HG03135 (cell line): ENCODE results near the gene CD7.

ENCODE experiments used
- ATAC-seq: cut with Tn5 transposase; IDR thresholded peaks from one replicate; pipeline ENCODE4 v1.9.1; 2021; ENCODE audit warnings: mild to moderate bottlenecking, moderate library complexity; ENCODE audit not compliant: unreplicated experiment

The CD7 gene

DNA sequence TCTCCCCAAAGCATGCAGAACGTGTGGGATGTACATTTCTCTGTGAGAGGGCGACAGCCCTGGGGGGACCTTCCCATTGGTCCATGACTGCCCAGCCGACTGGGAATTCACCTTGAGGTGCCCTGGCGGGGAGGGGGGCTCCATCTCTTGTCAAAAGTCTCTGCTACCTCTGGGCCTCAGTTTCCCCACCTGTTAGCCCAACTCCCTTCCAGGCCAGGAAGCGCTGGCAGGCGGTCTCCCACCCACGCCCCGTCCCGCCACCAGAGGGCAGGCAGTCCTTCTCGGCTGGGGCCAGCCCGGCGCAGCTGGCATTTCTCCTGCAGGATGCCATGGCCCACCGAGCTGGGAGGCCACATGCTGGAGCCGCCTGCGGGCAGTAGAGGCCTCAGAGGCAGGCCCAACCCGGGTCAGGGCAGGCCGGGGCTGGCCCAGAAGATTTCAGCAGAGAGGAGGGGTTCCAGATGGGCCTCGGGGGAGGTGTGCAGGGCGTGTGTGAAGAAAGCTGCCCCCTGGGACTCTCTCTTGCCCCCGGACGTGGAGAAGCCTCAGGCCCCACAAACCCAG, 16.6 kb downstream of the CD7 start:
- no peak for ATAC-seq

DNA sequence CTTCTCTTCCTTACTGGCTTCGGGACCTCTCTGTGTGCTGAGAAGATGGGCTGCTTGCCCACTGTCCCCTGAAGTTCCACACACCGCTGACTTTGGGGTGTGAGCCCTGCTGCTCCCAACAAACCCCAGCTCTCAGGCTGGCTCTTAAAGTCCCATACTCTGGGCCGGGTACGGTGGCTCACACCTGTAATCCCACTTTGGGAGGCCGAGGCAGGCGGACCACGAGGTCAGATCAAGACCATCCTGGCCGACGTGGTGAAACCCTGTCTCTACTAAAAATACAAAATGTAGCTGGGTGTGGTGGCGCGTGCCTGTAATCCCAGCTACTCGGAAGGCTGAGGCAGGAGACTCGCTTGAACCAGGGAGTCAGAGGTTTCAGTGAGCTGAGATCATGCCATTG, 17.2 kb downstream of the CD7 start:
- no peak for ATAC-seq

DNA sequence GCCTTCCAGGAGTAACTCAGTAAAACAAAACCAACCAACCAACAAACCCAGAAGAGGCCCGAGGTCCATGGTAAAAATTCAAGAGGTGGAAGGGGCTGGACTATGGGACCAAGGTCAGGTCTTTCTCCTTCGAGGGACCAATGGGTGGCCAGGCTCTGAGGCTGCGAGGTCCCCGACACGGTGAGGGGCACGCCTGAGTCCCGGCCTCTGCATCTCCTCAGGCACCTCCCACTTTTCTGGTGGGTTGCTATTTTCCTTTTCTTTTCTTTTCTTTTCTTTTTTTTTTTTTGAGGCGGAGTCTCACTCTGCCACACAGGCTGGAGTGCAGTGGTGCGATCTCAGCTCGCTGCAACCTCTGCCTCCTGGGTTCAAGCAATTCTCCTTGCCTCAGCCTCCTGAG, 18.0 kb downstream of the CD7 start:
- no peak for ATAC-seq

DNA sequence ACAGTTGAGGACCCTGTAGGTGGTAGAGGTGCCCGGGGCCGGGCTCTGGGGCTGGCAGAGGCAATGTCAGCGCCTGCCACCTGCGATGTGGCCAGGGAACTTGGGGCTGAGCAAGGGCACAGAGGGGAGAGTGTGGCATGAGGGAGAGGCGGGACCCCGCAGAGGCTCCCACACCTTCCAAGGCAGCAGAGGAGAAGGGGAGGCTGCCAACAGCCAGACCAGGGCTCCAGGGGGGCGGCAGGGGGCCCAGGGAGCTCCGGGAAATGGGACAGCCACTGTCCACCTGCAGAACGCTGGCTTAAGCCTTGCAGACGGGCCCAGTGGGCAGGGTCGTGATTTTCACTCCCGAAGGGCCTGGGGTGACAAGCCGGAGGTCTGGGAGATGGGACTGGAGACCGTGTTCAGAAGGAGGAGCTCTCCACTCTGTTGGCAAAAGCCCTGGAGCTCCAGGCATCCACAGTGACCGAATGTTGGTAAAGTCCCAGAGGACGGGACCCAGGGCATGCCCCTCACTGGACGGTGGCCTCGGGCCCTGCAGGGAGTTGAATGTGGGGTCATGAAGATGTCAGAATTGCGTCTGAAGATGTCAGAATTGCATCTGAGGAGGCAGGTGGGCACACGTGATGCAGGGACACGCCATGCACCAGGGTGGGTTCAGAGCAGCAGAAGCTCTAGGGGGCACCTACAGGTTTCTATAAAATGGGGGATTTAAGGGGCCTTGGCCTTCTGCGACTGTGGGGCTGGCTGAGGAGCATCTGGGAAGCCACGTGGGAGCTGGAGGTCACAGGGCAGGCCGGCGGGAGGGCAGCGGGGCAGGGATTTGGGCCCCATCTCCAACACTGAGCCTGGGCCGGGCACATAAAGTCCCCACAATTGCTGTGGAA, 18.6 kb downstream of the CD7 start:
- ATAC-seq, result no peak

DNA sequence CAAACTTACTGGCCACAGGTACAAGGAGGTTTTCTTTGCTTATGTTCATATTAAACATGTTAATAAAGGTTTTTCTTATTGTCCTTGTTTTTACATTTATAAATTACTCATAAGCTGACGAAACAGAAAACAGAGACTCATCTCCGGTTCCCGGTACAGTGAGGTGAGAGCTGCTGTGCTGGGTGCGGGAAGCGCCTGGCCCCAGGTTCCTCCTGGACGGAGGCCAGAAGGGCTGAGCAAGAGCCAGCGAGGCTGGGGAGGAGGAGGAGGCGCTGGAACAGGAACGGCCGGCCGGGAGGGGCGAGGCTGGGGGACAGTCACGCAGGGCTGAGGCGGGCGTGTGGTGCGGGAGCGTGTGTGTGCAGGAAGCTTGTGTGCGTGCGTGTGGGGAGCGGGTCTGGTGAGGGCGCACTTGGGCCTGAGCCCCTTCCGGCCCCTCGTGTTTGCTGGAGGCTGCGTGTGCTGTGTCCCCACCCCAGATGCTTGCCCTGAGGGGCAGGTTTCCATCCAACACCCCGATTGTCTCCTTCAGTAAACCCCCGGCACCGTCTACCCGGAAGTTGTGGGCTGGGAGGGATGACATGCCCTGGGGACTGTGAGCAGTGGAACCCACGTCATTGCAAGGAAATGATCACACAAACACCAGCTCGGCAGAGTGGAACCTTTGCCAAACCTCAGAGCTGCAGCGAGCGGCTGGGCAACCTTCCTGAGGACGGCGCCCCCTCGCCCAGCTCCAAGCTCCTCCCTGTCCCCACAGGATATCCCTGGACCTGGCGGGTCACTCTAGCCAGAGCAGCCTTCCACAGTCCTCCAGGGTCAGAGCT, 19.5 kb downstream of the CD7 start:
- ATAC-seq, result peak; percentile 49

DNA sequence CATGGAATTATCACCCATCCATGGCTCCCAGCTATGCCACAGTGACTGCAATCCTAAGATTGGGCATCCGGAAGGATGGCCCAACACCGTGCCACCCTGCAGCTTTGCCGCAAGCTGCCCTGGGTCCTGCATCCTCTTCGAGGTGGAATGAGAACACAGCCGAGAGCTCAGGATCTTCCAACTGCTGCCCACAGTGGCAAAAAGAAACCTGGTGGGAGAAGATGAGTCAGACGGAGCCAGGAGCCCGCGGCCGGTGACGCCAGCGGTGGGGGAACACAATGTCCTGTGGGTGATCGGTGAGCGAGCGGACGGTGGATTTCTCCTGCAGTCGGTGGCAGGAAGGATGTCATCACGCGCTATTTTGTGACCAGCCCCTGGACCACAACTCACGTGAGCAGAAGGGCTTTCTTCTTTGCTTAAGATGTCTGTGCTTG, 20.1 kb downstream of the CD7 start:
- no peak for ATAC-seq

DNA sequence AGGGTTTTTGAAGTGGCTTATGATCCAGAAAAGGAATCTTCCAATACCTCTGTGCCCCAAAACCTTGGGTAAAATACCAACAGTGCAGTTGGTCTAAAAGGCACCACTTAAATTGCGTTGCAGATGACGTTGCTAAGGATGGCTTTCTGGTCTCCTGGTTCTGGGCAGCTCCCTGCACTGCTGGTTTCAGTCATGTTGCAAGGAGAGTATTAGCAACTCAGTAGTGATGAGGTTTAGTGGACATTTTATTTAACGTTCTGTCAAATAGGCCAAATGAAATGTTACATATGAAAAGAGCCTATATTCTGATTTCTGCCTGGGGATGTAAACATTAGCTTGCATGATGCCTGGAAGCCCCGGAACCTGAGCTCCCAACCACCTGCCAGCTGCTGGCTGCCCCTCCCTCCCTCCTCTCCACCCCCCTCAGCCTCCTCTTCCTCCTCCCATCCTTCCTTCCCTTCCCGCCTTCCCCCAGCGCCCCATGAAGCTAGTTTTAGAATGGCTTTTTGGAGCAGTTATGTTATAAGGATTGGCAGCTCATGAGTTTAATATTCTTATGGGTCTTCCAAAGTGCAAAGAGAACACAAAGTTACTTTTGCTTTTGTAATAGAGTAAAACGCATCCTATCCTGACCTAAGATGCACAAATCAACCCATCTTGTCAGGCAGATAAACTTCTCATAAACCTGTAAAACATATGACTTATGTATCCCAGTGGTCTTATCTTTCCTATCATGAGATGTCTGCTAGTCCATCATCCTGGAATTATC, 20.7 kb downstream of the CD7 start:
- no peak for ATAC-seq

DNA sequence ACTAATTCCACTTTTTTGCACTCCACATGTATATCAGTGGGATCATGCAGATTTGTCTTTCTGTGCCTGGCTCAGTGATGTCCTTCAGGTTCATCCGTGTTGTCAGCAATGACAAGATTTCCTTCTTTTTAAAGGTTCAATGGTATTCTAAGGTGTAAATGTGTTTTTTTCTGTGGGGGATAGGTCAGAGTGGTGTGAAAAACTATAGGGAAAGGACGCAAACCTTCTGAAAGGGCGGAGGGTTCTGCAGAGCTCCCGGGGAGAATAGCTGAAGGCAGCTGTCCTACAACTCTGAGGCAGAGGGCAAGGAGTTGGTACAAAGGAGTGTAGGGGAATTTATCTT, 22.0 kb downstream of the CD7 start:
- no peak for ATAC-seq

DNA sequence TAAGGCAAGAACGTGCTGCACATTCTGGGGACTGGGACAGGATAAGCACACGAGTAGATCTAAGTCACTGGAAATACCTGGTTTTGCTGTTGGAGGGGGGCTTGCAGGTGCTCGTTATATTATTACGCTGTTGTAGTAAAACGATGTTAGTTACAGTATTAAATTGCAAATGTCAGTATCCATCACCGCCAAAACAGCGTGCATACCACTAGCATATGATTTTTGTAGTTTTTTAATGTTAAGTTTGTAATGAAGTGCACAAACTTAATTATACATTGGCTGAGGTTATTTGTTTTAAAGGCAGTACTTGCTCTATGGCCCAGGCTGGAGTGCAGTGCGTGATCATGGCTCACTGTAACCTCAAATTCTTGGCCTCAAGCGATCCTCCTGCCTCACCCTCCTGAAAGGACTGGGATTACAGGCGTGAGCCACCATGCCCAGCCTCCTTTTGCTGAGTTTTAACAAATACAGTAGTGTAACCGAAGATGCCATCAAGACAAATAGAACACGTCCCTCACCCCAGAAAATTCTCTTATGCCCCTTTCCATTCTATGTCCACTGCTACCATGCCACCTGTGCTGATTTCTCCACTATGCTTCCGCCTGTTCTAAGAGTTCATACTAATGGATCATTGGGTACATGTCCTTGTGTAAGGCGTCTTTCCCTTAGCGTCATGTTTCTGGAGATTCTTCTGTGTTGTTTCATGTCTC, 23.2 kb downstream of the CD7 start:
- no peak for ATAC-seq

DNA sequence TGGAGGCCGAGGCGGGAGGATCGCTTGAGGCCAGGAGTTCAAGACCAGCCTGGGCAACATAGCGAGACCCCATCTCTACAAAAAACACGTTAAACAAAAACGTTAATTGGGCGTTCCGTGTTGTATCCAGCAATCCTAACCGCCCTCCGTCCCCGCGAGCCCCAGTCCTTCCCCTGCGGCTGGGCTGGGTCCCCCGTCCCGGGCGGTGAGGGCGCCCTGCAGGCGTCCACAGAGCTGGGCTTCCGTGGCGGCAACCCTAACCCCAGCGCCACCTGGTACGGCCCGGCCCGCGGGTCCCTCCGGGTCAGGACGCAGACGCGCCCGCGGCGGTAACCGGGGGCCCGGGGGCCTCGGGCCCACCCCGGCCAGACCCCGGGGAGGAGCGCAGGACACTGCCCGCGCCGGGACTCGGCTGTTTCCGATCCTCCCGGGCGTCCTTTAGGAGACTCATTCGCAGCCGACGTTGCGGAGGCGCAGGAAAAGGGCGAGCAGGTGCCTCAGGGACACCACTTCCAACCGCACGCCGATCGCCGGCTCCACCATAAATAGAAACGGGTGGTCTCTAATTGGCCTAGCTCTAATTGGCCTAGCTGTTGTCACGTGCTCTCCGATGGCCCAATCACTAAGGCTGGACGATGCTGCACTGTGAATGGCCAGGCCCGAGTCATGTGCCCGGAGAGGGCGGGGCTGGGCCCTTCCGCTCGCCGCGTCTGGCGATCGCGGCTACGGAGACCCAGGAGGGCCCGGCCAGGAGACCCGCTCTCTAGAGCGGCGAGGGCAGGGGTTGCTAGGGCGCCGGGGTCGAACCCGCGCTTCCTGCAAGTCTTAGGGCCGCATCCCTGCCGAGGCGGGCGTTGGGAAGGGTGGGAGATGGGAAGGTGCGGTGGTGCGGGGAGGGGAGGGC, 24.9 kb downstream of the CD7 start:
- peak; percentile 95 for ATAC-seq

DNA sequence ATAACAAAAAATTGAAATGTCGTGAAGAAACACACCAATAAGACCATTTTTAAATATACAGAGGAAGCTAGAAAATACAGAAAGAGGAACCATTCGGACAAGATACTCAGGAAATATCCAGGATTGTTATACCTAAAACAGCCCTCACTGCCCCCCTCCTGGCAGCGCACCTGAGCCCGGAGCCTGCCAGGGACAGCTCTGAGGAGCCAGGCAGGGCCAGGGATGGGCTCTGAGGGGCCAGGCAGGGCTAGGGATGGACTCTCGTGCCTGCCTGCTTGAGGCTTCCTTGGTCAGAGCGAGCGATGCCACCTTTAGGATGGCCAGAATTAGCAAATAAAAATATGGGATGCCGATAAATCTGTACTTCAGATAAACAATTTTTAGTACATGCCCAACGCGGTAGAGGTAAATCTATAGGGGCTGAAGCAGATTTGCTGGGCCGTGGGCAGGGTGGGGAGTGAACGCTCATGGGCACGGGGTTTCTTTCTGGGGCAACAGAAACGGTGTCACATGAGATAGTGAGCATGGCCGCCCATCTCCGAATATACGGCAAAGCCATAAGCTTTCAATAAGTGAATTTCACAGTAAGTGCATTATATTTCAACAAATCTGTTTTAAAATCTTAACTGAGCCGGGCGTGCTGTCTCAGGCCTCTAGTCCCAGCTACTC, 25.7 kb downstream of the CD7 start:
- ATAC-seq, result no peak

DNA sequence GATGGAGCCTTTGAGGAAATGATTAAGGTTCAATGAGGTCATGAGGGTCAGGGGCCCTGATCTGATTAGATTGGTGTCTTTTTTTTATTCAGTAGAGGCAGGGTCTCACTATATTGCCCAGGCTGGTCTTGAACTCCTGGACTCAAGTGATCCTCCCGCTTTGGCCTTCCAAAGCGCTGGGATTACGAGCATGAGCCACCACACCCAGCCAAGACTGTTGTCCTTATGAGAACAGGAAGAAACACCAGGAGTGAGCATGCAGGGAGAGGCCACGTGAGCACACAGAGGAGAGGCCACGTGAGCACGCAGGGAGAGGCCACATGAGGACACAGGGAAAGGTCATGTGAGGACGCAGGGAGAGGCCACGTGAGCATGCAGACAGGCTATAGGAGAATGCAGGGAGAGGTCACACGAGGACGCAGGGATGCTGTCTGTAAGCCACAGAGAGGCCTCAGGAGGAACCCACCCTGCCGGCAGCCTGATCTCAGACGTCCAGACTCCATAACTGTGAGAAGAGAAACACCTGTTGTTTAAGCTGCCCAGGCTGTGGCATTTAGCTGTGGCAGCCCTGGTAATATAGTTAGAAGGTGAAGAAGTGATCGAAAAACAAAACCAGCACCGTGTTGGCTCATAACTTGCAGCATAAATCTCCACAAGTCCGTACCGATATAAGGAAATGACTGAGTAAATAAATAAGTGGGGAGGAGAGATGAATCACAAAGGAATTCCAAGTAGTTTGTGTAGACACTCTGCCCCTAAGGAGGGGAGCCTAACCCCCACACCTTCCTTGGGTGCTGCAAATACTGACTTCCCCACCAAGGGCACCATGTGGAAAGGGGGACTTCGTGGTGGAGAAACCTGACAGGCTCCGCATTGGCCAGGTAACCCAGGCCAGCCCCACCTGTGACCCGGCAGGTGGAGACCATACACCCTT, 29.3 kb downstream of the CD7 start:
- ATAC-seq, result no peak

DNA sequence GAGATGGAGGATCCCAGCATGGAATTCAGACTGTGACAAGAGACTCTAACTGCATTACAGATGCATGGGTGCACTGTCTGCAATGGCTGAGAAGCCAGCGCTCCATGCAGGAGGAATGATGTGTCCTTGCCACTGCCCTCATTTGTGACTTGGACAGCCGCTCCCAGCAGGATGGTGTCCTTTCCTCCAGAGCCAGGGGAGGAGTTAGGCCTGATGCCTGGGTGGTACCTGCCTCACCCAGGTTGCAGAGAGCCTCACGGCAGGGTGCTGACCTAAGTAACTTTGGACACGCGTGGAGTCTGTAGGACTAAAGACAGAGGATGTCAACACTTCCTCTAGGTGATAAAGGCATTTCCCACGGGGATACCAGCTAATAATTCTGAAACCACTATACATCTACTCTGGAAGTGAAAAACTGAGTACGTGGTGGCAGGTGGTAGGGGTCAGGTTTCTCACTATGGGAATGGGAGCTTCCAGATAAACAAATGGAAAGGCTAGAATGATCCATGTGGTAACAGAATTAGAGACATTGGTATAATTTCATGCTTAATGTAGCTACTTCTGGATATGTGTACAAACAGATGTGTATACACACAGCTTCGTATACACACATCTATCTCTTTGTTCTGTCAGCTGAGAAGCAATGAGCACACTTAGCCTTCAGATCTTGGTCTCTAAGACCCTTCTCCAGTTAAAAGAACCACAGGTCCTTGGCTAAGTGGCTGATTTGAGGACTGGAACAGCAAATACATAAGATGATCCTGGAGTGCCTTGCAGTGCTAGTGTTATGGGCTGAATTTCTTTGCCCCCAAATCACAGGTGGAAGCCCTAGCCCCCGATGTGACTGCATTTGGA, 30.2 kb downstream of the CD7 start:
- ATAC-seq, result no peak

DNA sequence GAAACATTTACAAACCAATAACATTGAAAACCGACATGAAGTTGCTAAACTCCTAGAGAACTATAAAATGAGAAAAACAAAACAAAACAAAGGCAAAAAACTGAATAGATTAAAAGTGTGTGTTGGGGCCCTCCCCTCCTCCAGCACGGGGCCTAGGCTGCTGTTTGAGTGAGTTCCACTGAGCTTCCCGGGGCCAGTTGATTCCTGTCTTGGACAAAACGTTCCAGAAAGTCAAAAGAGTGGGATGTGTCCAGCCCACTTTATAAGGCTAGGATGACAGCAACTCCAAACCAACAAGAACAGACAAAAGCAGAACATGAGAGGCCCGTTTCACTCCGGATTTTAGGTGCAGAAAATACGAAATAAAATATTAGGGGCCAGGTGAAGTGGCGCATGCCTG, 32.3 kb downstream of the CD7 start:
- no peak for ATAC-seq

DNA sequence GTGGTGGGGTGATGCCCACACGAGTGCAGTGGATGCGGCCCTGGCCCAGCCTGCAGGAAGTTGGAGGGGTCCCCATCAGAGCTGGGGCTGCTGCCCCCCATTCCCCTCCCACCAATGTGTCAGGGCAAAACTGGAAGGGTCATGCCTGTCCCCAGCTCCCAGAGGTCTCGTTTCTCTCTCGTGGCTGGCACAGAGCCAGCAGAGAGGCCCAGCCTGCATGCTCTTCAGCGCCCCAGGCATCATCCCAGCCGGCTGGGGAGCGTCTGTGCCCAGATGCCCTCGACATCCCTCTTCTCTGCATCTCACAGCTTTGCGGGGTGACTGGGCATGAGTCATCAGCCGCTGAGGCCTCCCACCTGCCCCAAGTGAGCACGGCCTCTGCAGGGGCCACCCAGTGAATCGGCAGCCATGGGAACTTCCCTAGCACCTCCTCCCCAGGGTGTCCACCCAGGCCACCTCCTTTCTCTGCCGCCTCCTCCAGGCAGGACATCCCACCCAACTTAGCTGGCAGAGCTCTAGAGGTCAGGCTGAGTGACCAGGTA, 34.1 kb downstream of the CD7 start:
- no peak for ATAC-seq
